Retinal pigment epithelial cell (primary cell): ENCODE results near the gene R3HDM2.

ENCODE experiments used
- DNase-seq: peaks from one replicate; pipeline ENCODE4 v3.0.0-alpha.2; 2010; ENCODE audit warnings: low read depth
- H3K4me3 ChIP-seq: 2 replicates; pipeline ENCODE4 v1.5.1; 2011; ENCODE audit warnings: mild to moderate bottlenecking, low read length, control low read depth, moderate library complexity
- CTCF ChIP-seq: conservative IDR thresholded peaks from 2 replicates; pipeline ENCODE4 v1.5.1; 2011; ENCODE audit warnings: low read depth, low read length, control low read depth, inconsistent platforms

R3HDM2 gene

GRCh38 chr12:57225680-57226210, 205.1 kb downstream of the R3HDM2 start:
- no peak overlapping the region for H3K4me3 ChIP-seq
- no peak for TF ChIP-seq CTCF
- DNase-seq, result no peak

DNA sequence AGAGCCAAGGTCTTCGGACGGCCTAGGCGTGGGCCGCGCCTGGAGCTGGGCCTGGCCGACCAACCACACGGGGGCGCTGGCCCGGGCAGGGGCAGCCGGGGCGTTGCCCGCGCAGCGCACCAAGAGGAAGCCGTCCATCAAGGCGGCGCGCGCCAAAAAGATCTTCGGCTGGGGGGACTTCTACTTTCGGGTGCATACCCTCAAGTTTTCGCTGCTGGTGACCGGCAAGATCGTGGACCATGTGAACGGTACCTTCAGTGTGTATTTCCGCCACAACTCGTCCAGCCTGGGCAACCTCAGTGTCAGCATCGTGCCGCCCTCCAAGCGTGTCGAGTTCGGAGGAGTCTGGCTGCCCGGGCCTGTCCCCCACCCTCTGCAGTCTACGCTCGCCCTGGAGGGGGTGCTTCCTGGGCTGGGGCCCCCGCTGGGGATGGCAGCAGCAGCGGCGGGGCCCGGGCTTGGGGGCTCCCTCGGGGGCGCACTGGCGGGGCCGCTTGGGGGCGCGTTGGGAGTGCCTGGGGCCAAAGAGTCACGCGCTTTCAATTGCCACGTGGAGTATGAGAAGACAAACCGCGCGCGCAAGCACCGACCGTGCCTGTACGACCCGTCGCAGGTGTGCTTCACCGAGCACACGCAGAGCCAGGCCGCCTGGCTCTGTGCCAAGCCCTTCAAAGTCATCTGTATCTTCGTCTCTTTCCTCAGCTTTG, 205.7 kb downstream of the R3HDM2 start:
- DNase-seq, result no peak
- no peak overlapping the region for H3K4me3 ChIP-seq
- TF ChIP-seq CTCF, result peak; percentile 57

DNA sequence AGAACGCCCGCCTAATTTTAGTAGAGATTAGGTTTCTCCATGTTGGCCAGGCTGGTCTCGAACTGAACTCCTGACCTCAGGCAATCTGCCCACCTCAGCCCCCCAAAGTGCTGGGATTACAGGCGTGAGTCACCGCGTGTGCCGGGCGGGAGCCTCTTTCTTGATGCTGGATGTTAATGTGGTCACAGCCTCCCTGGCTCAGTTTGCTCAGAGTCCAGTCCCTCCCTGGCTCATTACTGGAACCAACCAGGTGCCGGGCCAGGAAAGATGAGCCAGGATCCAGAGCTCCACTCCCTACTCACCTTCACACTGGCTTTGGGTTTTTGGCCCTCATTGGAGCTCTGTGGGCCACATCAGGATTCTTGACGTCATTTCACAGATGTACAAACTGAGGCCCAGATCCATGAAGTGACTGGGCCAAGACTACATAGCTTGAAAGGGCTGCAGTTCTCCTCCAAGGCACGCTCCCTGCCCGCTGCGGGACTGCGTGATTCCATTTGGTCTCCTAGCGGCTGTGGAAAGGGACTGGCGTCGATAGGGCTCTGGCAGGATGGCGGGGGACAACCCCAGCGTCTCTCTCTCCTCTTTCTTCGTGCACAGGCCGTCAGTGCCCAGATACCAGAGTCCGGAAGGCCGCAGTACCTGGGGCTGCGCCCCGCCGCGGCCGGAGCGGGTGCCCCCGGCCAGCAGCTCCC, 206.4 kb downstream of the R3HDM2 start:
- DNase-seq, result no peak
- no peak overlapping the region for H3K4me3 ChIP-seq
- TF ChIP-seq CTCF, result no peak

DNA sequence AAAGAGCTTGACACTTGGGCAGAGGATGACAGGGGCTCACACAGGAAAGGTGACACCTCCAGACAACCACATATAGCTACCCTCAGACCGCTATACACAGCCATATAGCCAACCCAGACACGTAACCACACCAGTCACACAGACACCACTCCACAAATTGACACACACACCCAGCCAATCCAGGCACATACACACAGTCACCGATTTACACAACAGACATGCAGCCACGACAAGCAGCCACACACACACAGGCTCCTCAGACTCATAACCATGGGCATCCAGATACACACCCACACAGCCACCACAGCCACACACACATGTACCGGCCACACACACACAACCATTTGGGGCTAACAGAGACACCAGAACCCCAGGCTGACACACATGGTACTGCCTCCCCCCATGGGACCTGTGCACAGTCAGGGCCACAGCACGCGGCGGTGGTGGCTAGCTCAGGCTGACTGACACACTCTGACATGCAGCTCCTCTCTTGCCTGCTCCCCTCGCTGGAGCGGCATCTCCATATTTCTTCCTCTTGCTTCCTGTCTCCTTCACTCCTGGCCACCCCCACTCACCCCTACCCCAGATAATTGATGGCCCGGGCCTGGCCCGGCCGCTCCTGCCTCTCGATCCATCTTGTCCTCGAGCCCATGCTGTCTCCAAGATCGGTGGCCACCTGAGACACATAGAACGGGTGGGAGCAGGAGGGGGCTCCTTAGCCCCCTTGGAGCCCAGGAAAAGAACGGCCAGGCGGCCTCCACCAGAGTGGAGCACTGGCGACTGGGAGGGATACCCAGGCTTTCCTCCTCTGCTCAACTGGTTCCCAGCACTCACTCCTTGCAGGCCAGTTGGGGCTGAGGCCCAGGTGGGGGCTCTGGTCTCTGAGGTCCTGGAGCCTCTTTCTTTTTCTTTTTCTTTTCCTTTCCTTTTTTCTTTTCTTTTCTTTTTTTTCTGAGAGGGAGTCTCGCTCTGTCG, 207.4 kb downstream of the R3HDM2 start:
- no peak overlapping the region for H3K4me3 ChIP-seq
- no peak for DNase-seq
- TF ChIP-seq CTCF, result no peak

- TF ChIP-seq CTCF, result no peak
- no peak for DNase-seq
These were observed 208.3 kb downstream of the R3HDM2 start for GRCh38 chr12:57222286-57223190.

GRCh38 chr12:57221169-57221917, 209.5 kb downstream of the R3HDM2 start:
- TF ChIP-seq CTCF, result no peak
- no peak overlapping the region for H3K4me3 ChIP-seq

More at GRCh38 chr12:57222286-57223190, 208.3 kb downstream of the R3HDM2 start:
- no peak overlapping the region for H3K4me3 ChIP-seq

More at GRCh38 chr12:57221169-57221917, 209.5 kb downstream of the R3HDM2 start:
- DNase-seq, result no peak
